Activated CD4-positive, CD25-positive, alpha-beta regulatory T cell (primary cell): Measurements from ENCODE around the gene DAZL.

Experiments used
- DNase-seq, 4 experiments: peaks; one replicate each; lab custom pipeline; 2025; lab: John Stamatoyannopoulos, UW

The DAZL gene

GRCh38 chr3:16595778-16596177 lies 9.4 kb downstream of the DAZL start:
- DNase-seq = no peak

GRCh38 chr3:16589867-16590624 lies 15.2 kb downstream of the DAZL start:
- no peak for DNase-seq

- no peak for DNase-seq
Measured at GRCh38 chr3:16589120-16589519, 16.1 kb downstream of the DAZL start.

GRCh38 chr3:16587681-16588060 lies 17.6 kb downstream of the DAZL start:
- DNase-seq = no peak

GRCh38 chr3:16587047-16587680 lies 18.1 kb downstream of the DAZL start:
- DNase-seq = no peak

- no peak for DNase-seq
Measured at GRCh38 chr3:16584880-16585279, 20.3 kb downstream of the DAZL start.

GRCh38 chr3:16583551-16583950 lies 21.7 kb downstream of the DAZL start:
- no peak for DNase-seq

- DNase-seq = no peak
Measured at GRCh38 chr3:16570113-16570512, 35.1 kb downstream of the DAZL start.

GRCh38 chr3:16568532-16568931 lies 36.7 kb downstream of the DAZL start:
- DNase-seq = no peak

- no peak for DNase-seq
Measured at GRCh38 chr3:16568115-16568514, 37.1 kb downstream of the DAZL start.

- no peak for DNase-seq
Measured at GRCh38 chr3:16559653-16560365, 45.4 kb downstream of the DAZL start.

- no peak for DNase-seq
Measured at GRCh38 chr3:16554126-16554525, 51.1 kb downstream of the DAZL start.

GRCh38 chr3:16552757-16553156 lies 52.5 kb downstream of the DAZL start:
- no peak for DNase-seq

GRCh38 chr3:16551342-16551976 lies 53.8 kb downstream of the DAZL start:
- no peak for DNase-seq

- DNase-seq = peak; percentile 30 to 60 (median 38)
Measured at GRCh38 chr3:16550676-16551341, 54.4 kb downstream of the DAZL start.

GRCh38 chr3:16550305-16550675 lies 54.9 kb downstream of the DAZL start:
- DNase-seq = no peak

GRCh38 chr3:16548721-16549120 lies 56.5 kb downstream of the DAZL start:
- no peak for DNase-seq

GRCh38 chr3:16547561-16548357 lies 57.5 kb downstream of the DAZL start:
- no peak for DNase-seq

GRCh38 chr3:16546186-16547010 lies 58.8 kb downstream of the DAZL start:
- no peak for DNase-seq

GRCh38 chr3:16545413-16546185 lies 59.6 kb downstream of the DAZL start:
- no peak for DNase-seq
